ENCODE results near the gene UBLCP1. TPM values are rescaled to one million over a fixed set of nuclear protein-coding genes. Genes with fewer than 3 reads are reported as not detected.
"Not testable (repeated sequence)": the region's sequence is repeated elsewhere in the genome, so short reads cannot be mapped to it uniquely, and the experiment has no call there.

UBLCP1 gene
- 44.0 and 45.7 TPM in 2 replicates for total RNA-seq (2014; rRNA removed; shearing (Covaris generic))
- polyA plus RNA-seq (2015; cell fraction: cytosol; rRNA removed) = 41.1 TPM in 2 replicates
- polyA plus RNA-seq (2015; cell fraction: nucleus; rRNA removed) = 33.8 and 42.0 TPM in 2 replicates

- peak; percentile 80 for DNase-seq (ENCODE audit: low read depth, low spot score)
- in situ Hi-C loops (cut with HindIII; ENCODE audit: low pct_unique_long_range_greater_than_20kb, low sequenced_read_pairs) = loop anchor here (25.0 kb wide), 1 partner anchor 101 kb away; no protein-coding TSS in a partner anchor
Measured at GRCh38 chr5:159262859-159263568, at the start of gene UBLCP1. Gene UBLCP1 (plus strand): TSS chr5:159263290. CDS start chr5:159268916, 5,626 bp downstream.

- in situ Hi-C loops (cut with HindIII; ENCODE audit: low pct_unique_long_range_greater_than_20kb, low sequenced_read_pairs) = no loop called here
- no peak for DNase-seq (ENCODE audit: low read depth, low spot score)
Measured at GRCh38 chr5:159214486-159215271, 48.4 kb upstream of the UBLCP1 start.

- DNase-seq (ENCODE audit: low read depth, low spot score) = no peak
- in situ Hi-C loops (cut with HindIII; ENCODE audit: low pct_unique_long_range_greater_than_20kb, low sequenced_read_pairs) = no loop called here
Measured at GRCh38 chr5:159215886-159216285, 47.2 kb upstream of the UBLCP1 start.

GRCh38 chr5:159216454-159216853, 46.6 kb upstream of the UBLCP1 start:
- DNase-seq (ENCODE audit: low read depth, low spot score) = no peak
- in situ Hi-C loops (cut with HindIII; ENCODE audit: low pct_unique_long_range_greater_than_20kb, low sequenced_read_pairs) = no loop called here

DNA sequence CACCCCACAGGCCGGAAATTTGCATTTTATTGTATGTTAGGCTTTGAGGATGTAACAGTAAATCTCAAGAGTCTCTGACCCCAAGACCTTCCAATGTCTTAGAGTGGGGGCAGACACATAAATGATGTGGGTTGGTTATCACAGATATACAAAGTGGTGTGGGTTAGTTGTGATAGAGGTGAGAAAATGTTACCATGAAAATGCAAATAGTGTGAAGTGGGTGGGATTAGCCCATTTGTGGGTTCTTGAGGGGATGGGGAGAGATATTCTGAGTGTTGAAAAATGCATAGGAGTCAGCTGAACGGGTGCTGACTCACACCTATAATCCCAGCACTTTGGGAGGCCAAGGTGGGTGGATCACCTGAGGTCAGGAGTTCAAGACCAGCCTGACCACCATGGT, 45.9 kb upstream of the UBLCP1 start:
- in situ Hi-C loops (cut with HindIII; ENCODE audit: low pct_unique_long_range_greater_than_20kb, low sequenced_read_pairs) = no loop called here
- DNase-seq (ENCODE audit: low read depth, low spot score) = no peak

DNA sequence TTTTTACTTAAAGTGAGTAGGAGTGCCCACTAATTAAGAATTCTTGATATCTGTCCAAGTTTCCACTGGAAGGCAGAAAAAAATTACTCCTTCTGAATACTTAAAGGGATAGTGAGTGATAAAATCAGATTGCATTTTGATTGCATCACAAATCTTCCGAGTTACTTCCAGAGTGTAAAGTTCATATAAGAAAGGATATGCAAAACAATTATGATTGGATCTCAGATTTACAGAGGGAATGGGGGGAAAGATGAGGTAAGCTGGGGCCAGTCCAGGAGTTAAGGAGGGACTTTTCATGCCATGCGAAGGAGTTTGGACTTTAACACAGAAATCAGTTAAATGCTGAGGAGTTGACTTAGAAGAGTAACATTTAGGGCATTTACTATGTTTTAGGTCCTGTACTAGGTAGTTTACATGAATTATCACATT, 44.5 kb upstream of the UBLCP1 start:
- no peak for DNase-seq (ENCODE audit: low read depth, low spot score)
- in situ Hi-C loops (cut with HindIII; ENCODE audit: low pct_unique_long_range_greater_than_20kb, low sequenced_read_pairs) = no loop called here

GRCh38 chr5:159220206-159220605, 42.9 kb upstream of the UBLCP1 start:
- DNase-seq (ENCODE audit: low read depth, low spot score) = no peak

GRCh38 chr5:159223469-159223868, 39.6 kb upstream of the UBLCP1 start:
- in situ Hi-C loops (cut with HindIII; ENCODE audit: low pct_unique_long_range_greater_than_20kb, low sequenced_read_pairs) = no loop called here
- no peak for DNase-seq (ENCODE audit: low read depth, low spot score)

More at GRCh38 chr5:159220206-159220605, 42.9 kb upstream of the UBLCP1 start:
- in situ Hi-C loops (cut with HindIII; ENCODE audit: low pct_unique_long_range_greater_than_20kb, low sequenced_read_pairs) = no loop called here

DNA sequence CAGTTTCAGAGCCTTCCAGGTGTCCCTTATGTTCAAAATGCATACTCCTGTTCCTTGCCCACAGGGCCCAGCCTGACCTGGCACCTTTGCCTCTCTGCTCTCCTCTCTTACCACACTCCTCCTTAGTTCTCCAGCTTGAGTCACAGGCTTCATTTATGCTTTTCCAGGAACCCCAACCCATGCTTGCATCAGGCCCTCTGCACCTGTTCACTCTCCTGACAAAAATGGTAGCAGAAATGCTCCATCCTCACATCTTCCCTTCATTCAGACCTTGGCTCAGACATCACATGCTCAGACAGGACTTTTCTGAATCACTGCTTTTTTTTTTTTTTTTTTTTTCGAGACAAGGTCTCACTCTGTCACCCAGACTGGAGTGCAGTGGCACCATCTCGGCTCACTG, 38.6 kb upstream of the UBLCP1 start:
- in situ Hi-C loops (cut with HindIII; ENCODE audit: low pct_unique_long_range_greater_than_20kb, low sequenced_read_pairs) = no loop called here
- no peak for DNase-seq (ENCODE audit: low read depth, low spot score)

DNA sequence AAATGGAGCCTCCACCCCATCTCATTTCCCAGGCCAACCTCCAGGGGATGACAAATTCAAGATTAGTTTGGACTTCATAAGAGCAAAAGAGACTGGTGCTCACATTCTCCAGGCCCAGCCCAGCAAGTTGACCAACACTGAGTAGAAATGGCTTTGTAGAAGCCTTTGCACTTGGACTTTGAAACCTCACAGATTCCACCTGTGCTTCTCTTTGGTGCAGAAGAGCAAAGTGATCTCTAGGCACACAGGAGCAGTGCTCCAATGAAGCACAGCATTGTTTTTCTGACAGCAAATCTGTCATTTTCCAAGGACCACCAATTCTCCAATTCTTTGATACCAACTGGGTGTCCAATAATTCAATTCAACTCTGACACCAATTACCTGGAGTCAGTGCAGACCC, 36.6 kb upstream of the UBLCP1 start:
- in situ Hi-C loops (cut with HindIII; ENCODE audit: low pct_unique_long_range_greater_than_20kb, low sequenced_read_pairs) = no loop called here

GRCh38 chr5:159227452-159227851, 35.6 kb upstream of the UBLCP1 start:
- DNase-seq (ENCODE audit: low read depth, low spot score) = no peak
- in situ Hi-C loops (cut with HindIII; ENCODE audit: low pct_unique_long_range_greater_than_20kb, low sequenced_read_pairs) = no loop called here

More for the DNA sequence above, 36.6 kb upstream of the UBLCP1 start:
- no peak for DNase-seq (ENCODE audit: low read depth, low spot score)

GRCh38 chr5:159228097-159228496, 35.0 kb upstream of the UBLCP1 start:
- in situ Hi-C loops (cut with HindIII; ENCODE audit: low pct_unique_long_range_greater_than_20kb, low sequenced_read_pairs); DNase-seq (ENCODE audit: low read depth, low spot score): not testable (repeated sequence)

GRCh38 chr5:159230657-159231056, 32.4 kb upstream of the UBLCP1 start:
- in situ Hi-C loops (cut with HindIII; ENCODE audit: low pct_unique_long_range_greater_than_20kb, low sequenced_read_pairs) = no loop called here
- DNase-seq (ENCODE audit: low read depth, low spot score) = peak; percentile 17

GRCh38 chr5:159231167-159231566, 31.9 kb upstream of the UBLCP1 start:
- DNase-seq (ENCODE audit: low read depth, low spot score) = no peak
- in situ Hi-C loops (cut with HindIII; ENCODE audit: low pct_unique_long_range_greater_than_20kb, low sequenced_read_pairs) = no loop called here

DNA sequence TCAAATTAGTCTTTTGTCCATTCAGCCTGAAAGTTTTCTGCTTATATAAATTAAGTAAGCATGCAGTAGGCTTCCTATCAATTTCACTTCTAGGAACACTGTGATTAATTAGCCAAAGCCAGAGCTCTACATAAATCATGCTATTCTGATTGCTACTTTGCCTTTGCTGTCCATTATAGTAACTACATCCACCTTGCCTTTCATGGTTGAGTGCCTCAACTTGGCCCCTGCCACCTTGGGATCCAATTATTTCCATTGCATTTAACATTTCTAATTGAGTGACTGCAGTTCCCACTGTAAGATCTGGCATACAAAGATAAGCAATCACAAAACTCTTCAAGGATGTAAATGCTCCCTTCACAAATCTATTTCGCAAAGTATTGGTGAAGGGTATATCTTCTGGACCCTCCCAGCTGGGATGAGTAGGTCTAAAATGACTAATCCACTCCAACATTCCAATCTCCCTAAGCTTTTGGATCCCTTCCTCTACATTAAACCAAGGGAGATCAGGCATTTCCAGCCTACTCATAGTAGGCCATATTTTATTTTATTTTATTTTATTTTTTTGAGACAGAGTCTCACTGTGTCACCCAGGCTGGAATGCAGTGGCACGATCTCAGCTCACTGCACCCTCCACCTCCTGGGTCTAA, 27.1 kb upstream of the UBLCP1 start:
- DNase-seq (ENCODE audit: low read depth, low spot score); in situ Hi-C loops (cut with HindIII; ENCODE audit: low pct_unique_long_range_greater_than_20kb, low sequenced_read_pairs): not testable (repeated sequence)

DNA sequence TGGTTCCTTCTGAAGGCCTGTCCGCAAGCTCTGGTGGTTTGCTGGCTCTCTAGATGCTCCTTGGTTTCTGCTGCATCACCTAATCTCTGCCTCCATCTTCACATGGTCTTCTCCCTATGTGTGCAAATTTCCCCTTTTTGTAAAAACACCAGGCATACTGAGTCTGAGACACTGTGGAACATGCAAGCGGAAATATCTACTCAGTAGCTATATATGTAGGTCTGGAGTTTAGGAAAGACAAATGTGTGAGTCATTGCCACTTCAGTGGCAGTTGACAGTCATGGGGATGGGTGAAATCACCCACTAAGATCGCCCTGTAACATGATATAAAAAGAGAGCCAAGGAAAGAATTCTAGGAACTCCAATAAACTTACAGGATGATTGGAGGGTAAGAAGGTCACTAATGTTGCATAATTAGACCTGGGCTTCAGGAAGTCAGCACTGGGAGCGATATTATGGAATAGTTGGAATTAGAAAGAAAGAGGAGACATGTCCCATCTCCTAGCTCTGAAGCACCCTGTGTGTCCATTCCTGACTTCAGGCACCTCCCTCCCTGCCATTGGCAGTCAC, 22.7 kb upstream of the UBLCP1 start:
- DNase-seq (ENCODE audit: low read depth, low spot score) = peak; percentile 46
- in situ Hi-C loops (cut with HindIII; ENCODE audit: low pct_unique_long_range_greater_than_20kb, low sequenced_read_pairs) = no loop called here

GRCh38 chr5:159241946-159242552, 21.0 kb upstream of the UBLCP1 start:
- no peak for DNase-seq (ENCODE audit: low read depth, low spot score)
- in situ Hi-C loops (cut with HindIII; ENCODE audit: low pct_unique_long_range_greater_than_20kb, low sequenced_read_pairs) = no loop called here
